ENCODE measurements around the gene VSTM4. TPM values are rescaled to one million over a fixed set of nuclear protein-coding genes. Genes with fewer than 3 reads are reported as not detected.

The VSTM4 gene
- total RNA-seq, 1 donor from 2014 or later = 12.2 TPM

DNA sequence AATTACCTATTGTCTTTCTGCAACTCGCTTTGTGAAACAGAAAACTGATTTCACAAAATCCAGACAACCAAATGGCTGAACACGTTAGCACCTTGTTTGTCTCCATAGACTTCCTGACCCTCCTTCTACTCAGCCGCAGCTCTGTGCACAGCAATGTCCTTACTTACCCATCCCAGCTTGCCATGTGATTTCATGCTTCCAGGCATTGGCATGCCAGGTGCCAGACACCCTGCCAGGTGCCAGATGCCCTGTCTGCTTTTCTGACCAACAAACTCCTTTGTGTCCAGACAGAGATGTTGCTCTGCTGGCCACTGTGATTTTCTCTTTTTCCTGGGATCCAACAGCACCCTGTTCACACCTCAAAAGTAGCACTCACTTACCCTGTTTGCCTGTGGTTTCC, 34.6 kb upstream of the VSTM4 start:
- intact Hi-C loops (cut with micrococcal nuclease) = no loop called here
- ATAC-seq = no peak
- no peak for DNase-seq

DNA sequence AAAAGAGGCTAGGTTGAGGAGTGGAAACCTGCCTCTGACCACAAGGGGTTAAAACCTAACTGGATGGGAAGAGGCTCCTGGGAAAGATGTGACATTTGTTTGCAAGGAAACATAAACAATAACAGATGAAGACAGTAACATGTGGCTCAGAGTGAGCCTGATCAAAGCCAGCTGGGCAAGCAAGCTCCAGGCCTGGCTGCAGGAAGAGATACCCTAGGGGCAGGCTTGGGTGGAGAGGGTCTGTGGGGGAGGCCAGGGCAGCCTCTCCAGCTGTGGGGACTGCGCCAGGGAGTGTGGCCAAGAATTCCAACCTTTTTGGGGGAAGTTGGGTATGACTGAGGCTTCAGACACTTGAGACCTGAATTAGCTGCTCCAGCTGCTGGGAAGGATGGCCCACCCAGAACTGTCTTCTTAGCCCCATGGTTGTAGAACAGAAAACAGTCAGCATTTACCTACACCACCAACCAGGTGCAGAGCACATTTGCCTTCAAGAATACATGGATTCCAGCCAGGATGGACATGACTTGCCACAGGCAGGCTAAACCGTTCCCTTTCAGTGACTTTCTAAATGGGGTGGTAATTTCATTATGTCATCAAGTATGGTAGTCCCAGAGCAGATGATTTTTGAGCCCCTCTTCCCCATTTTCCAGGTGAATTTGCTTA, 28.9 kb upstream of the VSTM4 start:
- no peak for ATAC-seq
- DNase-seq = no peak
- intact Hi-C loops (cut with micrococcal nuclease) = no loop called here

DNA sequence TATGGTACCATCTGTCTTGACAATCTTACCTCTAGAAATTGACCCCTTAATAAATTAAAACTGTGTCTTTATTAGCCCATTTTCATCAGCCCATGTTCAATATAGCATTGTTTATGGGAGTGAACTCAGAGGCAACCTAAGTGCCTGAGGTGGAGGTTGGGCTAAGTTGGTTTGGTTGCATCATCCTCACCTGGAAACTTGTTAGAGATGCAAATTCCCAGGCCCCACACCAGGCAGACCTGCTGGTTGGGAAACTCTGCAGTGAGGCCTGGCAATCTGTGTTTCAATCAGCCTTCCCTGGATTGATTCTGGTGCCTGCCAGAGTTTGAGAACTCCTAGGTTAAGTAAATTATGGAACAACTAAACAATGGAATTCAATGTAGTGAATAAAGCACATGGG, 27.9 kb upstream of the VSTM4 start:
- DNase-seq (no peak), ATAC-seq (no peak)
- intact Hi-C loops (cut with micrococcal nuclease) = no loop called here

DNA sequence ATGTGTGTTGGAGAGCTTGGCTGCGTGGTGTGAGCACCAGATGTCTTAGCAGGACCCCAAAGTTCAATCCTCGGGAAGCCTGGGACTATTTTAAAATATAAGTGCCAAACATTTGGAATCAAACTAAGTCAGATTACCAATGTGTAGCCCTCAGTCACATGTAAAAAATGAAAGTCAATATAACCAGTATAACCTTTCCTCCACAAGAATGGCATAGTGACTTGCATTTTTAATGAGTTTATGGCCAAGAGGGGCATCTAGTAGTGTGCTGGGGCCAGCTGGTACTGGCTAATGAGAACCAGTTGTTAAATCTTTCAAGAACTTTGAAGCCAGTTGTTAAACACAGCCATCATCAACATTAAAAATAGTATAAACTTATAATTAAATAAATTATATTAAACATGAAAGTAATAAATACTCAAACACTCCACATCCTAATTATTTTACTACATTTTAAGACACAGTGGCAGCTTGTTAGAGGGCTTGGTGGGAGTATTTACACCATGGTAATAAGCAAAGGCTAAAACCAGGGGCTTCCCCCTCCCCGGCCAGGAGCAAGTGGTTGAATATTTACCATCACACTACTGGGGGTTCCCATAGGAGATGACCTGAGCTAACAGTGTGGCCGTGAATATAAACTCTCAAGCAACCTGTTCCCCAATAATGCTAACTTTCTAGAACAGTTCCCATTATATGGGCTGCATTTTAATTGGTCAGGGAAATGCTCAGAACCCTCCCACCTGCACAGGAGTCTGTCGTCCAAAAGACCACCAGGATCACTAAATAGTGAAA, 26.4 kb upstream of the VSTM4 start:
- DNase-seq (no peak), ATAC-seq (no peak)
- intact Hi-C loops (cut with micrococcal nuclease) = no loop called here

DNA sequence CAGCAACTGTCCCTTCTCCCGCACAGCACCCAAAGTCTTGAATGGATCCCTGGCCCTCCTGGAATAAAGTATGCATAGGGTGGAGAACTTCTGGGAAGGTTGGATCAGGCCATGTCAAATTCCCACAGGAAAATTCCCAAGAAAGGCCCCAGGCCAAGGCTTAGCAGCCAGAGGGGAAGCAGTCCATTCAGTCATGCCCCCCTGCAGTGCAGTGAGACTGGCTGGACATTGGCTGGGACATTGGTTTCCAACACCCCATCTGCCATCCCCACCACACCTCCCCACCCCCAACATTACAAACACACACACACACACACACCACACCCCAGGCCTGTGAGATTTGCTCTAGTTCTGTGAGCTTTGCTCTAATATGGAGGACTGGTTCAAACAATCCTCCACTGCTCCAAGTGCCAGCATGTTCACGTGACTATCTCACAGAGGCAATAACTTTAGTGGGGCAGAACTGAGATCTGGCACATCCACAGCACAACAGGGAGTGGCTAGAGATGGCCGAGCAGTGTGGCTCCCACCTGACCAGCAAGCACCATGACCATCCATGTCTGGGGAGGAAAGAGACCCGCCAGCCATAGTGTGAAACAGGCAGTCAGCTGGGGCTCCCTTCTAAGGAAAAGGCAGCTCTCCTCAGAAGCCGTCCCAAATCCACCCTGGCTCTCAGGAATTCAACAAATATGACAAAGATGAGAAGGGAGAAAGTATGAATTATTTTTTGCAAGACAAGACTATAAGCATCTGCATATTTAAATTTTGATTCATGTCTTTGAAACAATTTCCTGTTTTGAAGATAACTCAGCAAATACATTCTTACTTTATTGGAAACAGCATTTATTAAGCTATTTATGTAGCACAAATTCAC, 25.2 kb upstream of the VSTM4 start:
- intact Hi-C loops (cut with micrococcal nuclease) = no loop called here
- ATAC-seq (no peak), DNase-seq (no peak)

DNA sequence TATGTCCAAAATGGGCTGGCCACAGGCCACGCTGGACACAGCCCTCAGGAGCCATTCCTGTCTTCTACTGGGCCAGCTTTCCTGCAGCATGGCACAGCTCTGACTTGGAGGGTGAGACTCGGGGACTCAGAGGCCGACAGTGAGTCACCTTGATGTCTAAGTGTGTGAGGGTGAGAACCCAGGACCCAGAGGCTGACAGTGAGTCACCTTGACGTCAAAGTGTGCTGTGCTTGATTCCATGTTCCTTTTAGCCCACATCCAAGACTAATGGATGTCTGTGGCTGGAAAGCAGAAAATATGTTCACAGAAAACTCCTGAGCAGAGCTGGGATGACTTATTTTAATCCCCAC, 24.5 kb upstream of the VSTM4 start:
- DNase-seq = no peak
- intact Hi-C loops (cut with micrococcal nuclease) = no loop called here
- ATAC-seq = no peak

DNA sequence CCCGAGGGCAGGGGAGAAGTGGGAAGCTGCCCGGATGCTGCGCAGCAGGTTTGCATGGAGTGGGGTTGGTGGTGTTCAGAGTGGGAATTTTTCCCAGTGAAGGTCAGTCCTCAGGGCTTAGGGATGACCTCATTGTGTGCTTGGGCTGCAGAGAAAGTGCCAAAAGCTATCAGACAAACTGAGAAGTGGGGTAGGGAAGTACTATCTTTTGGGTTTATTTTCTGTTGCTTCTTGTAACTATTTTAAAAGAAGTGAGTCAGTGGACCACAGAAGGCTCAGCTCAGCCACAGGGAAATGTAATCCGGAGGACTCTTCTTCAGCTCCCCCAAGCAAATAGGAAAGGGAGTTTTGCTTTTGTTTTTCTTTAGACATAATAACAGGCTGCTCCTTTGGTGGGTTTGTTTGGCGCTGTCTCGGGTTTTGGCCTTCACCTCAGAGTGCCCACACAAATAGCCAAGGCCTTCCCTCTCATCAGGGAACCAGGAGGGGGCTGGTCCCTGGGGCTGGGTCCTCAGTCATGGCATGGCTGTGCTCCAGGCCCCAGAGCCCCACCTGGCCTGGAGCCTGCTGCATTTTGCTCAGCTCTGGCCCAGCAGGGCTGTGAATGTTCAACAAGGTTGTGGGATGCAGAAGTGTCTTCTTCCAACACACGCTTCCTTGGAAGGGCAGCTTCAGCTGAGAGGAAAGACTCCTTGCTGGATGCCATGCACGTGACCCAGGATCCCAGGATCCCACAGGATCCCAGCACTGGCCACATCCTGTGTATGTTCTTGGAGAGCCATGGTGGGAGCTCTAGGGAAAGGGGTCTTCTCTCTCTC, 23.9 kb upstream of the VSTM4 start:
- intact Hi-C loops (cut with micrococcal nuclease) = no loop called here
- peak; percentile 76 for ATAC-seq
- no peak for DNase-seq

DNA sequence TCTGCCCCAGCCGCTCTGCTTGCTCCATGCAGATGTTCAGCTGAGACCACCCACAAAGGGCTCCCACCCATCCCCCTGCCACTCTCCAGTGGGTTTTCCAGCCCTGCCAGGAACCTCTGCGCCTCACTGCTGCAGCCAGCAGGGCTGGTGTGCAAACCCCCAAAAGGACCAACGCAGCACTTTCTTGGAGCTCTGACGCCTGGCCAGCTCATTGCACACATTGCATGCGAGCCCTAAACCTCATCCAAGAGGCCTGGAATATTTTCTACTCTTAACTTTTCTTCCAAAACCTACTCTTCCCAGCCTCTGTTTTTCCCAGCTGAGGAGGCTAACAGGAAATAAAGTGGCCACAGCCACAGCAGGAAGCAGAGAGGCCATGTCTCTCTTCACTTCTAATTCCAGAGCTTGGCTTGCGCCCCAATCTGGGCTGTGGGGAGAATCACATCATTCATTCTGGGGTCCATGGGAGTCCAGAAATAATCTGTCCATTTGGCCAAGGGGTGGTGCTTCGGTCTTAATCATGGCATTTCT, 23.1 kb upstream of the VSTM4 start:
- DNase-seq = peak; percentile 69
- peak; percentile 68 for ATAC-seq
- intact Hi-C loops (cut with micrococcal nuclease) = no loop called here

DNA sequence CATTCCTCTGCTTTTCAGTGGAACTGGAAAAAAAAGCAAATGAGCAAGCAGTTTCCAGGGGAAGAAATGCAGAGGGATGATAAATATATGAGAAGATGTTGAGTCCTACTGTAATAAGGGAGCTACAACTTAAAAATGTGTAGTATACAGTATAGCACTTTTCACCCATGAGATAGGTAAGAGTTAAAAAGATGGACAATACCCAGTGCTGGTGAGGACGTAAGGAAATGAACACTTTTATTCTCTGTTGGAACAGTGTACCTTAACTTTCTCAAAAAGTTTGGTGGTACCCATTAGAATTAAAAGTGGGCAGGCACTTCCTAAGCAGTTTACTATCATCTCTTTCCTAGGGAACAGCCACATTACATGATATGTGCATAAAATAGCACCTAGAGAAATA, 21.2 kb upstream of the VSTM4 start:
- intact Hi-C loops (cut with micrococcal nuclease) = no loop called here
- DNase-seq (no peak), ATAC-seq (no peak)

DNA sequence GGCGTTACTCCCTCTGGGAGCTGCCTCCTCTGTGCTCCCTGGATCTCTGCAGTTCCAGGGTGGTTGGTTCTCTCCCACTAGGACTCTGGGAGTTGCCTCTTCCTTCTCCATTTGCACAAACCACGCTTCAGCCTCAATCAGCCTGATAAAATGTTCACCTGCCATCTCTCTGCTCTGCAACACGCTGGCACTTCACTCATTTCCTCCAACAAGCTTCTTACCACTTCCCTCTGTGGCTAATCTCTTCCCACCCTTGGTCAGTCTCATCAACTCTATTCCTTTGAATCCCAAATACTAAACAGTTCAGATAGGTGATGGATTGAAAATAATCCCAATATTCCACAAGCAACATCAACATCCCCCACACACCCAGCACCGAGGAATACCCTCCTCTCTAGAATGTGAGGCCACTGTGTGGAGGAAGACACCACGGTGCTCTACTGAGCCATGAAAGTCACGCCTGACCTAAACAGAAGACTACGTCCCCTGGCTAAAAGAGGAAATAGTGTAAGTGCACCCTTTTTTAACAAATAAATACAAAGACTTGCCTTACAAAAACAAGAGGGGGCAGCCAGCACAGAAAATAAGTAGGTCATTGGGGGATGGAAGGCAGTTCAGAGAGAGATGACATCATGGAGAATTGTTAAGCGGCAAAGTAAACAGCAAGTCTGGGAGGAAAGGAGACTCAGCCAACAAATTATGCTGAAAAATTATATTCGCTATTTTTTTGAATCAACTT, 20.4 kb upstream of the VSTM4 start:
- ATAC-seq (peak; percentile 39), DNase-seq (no peak)
- intact Hi-C loops (cut with micrococcal nuclease) = no loop called here

DNA sequence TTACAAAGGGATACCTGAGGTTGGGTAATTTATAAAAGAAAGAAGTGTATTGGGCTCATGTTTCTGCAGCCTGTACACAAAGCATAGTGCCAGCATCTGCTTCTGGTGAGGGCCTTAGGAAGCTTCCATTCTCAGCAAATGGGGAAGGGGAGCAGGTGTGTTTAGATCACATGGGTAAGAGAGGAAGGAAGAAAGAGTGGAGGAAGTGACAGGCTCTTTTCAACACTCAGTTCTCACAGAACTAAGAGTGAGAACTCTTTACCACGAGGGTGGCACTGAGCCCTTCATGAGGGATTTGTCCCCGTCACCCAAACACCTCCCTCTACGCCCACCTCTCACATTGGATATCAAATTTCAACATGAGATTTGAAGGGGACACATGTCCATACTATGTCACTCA, 19.0 kb upstream of the VSTM4 start:
- no peak for ATAC-seq
- no peak for DNase-seq
- intact Hi-C loops (cut with micrococcal nuclease) = no loop called here

DNA sequence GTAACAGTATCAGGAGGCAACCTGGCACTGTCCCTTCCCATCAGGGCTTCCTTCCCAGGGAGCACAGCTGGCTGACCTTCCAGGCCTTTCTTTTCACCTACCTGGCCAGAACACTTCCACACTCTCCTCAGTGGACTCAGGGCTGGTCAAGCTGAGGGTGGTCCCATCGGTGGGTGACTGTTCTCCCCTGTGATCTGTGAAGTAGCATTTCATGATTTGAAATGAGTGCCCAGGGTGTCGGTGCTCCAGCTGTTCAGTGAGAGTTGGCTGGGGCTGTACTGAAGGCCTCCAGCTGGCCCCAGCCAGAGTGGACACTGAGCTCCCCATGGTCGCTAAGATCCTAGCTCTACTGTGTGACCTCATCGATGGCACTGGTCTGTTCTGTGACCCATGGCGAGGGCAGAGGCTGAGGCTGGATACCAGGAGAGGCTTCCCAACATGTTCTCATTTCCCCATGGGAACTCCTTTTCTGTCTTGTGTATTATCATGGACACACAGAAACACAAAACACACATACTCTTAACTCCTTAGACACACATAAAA, 18.5 kb upstream of the VSTM4 start, which contains the start of gene FAM170B:
TSS of gene FAM170B (minus strand) at position 316 of the 543 bp plus-strand sequence. CDS start at position 213, 103 bp downstream.
- intact Hi-C loops (cut with micrococcal nuclease) = no loop called here
- DNase-seq = no peak

DNA sequence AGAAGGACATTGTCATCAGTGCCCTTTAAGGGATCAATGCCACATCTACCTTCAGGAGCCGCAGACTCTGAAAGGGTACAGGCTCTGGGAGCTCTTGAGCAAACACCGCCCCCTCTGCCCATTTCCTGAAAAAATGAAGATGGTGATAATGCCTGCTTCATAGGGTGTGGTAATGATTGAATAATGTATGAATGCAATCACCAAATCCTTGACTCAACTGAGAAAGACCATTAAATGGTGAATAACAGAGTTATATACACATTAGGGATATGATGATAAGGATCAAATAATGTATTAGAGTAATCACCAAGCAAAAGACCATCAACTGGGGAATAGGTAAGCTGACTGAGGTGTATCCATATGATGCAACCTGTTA, 17.0 kb upstream of the VSTM4 start:
- intact Hi-C loops (cut with micrococcal nuclease) = no loop called here
- ATAC-seq (no peak), DNase-seq (no peak)

More for the DNA sequence above, 18.5 kb upstream of the VSTM4 start, which contains the start of gene FAM170B:
- peak; percentile 49 for ATAC-seq

DNA sequence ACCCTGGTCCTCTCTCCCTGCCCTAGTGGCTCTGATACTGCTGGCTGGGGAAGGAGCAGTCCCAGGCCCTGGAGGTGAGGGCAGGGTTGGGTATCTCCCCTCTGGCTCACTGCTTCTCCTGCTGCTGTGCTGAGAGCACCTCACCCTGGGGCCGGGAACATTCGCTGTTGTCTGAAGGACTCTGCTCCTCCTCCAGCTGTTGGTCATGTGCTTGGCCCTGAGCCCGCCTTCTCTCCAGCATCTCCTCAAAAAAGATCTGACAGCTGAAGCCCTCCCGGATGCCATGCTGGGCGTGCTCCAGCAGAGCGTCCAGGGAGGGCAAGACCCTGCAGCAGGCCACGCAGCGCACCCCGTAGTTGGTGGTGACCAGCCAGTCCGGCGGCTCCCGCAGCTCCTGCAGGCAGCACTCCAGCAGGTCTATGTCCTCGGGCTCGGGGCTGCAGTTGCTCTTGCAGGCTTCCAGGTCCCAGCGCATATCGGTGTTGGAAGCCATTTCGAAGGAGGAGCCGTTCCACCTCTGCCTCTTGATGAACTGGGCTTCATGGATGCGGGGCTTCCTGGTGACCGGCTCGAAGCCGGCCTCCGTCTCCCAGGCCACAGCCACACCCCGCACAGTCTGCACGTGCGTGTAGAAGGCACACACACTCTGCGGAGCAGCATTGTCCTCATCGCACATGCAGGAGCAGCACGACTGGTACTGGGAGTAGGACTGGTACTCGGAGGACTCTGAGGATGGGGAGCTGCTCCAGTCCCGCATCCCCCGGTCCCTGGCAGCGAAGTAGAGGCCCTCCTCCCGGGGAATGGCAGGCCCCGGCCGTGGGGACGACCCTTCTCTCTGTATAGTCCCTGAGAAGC, 16.4 kb upstream of the VSTM4 start:
- ATAC-seq = peak; percentile 68
- peak; percentile 62 for DNase-seq
- intact Hi-C loops (cut with micrococcal nuclease) = no loop called here

DNA sequence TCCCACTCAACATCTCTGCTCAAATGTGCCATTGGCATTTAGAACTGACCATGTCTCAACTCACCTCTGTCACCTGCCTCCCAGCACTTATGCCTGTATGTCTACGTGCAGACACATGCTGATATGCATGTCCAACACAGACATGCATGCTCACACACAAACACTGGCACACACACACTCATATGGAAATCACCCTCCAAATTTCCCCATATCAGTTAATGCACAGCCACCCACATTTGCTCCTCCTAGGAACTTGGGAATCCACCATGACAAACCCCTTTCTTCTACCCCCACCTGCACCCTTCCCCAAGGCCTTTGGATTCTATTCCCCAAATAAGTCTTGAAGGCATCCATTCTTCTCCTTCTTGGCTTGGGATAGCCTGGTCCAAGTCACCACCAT, 14.1 kb upstream of the VSTM4 start:
- intact Hi-C loops (cut with micrococcal nuclease) = no loop called here
- ATAC-seq = no peak
- DNase-seq = no peak

DNA sequence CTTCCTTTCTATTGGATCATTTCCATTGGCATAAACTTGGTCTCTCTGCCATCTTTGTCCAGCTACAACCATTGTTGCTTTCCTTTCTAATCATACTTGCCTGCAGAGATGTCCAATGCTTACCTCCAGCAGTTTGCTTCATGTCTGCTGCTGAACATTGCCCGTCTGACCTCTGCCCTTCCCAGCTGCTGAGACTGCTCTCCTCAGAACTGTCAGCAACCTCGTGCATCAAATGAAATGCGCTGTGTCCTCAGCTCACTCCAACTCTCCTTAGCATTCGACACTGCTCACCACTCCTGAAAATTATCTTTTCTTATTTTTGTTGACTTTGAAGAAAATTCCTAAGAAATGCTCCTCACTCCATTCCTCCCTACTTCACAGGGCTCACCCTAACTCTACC, 13.5 kb upstream of the VSTM4 start:
- no peak for ATAC-seq

More for the DNA sequence above, 13.5 kb upstream of the VSTM4 start:
- DNase-seq = no peak
- intact Hi-C loops (cut with micrococcal nuclease) = no loop called here
